Measurements from ENCODE around the gene ZP4.

Gene ZP4, protein sequence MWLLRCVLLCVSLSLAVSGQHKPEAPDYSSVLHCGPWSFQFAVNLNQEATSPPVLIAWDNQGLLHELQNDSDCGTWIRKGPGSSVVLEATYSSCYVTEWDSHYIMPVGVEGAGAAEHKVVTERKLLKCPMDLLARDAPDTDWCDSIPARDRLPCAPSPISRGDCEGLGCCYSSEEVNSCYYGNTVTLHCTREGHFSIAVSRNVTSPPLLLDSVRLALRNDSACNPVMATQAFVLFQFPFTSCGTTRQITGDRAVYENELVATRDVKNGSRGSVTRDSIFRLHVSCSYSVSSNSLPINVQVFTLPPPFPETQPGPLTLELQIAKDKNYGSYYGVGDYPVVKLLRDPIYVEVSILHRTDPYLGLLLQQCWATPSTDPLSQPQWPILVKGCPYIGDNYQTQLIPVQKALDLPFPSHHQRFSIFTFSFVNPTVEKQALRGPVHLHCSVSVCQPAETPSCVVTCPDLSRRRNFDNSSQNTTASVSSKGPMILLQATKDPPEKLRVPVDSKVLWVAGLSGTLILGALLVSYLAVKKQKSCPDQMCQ

DNA sequence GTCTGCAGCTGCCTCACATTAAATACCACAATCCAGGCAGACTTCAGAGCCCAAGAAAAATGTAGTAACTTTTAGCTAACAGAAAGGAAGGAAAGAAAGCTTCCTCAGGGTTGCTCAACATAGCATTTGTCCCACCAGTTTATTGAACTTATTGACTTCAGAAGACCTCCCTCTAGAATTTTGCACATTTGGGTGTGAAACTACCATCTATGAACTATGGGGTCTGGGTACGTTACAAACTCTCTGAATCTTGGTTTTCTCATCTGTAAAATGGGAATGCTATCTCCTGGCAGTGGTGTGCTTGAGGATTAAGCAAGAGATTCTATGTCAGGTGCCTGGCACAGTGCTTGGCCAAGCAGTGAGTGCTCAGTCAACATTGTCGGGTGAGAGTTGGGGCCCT lies at the start of gene ZP4:
ZP4 (minus strand) TSS at position 101 of the 400 bp plus-strand sequence. CDS start 287 bp downstream, outside the sequence.
- no peak within 1 kb of the TSS for H3K4me3 ChIP-seq (ENCODE audit: low read length in 2 of 2)
- no peaks in the 10 kb centered on the region for H3K27me3 ChIP-seq (ENCODE audit: control insufficient read depth in 1 of 2, insufficient read depth in 2 of 2, low read length in 2 of 2)
- H3K36me3 ChIP-seq (ENCODE audit: control insufficient read depth in 2 of 2, insufficient read depth in 2 of 2, low read length in 2 of 2) = no peaks in the 10 kb centered on the region
- H3K9me3 ChIP-seq (ENCODE audit: control insufficient read depth in 2 of 2, low read length in 2 of 2) = peaks cover 0 to 5% of the 10 kb centered on the region in 2 donors
- H3K9ac ChIP-seq (ENCODE audit: low read length in 2 of 2) = no peak within 1 kb of the TSS
- H3K4me1 ChIP-seq (ENCODE audit: control insufficient read depth, insufficient read depth, low read length) = no peaks in the 10 kb centered on the region
- no peak within 1 kb of the TSS for H3K27ac ChIP-seq (ENCODE audit: low read length)

DNA sequence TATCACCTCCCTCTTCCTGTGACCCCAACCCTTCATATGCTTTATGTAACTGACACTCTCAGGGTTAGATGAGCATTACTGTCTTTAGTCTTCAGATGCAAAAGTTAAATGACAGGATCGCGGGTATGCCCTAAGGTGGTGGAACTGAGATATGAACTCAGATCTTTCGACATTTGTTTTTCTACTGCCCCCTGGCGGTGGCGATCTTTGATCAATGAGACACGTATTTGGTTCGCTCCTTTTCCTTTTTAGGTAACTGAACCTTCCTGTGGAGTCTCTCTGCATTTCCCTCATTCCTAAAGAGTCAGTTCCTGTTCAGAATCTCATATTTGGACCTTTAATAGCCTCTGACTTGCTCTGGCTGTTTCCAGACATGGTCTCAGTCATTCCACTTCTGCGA lies 47.8 kb upstream of the ZP4 start:
- Histone ChIP-seq H3K9ac (ENCODE audit: low read length in 2 of 2) (no peak overlapping the region), H3K4me1 (ENCODE audit: control insufficient read depth, insufficient read depth, low read length) (no peaks in the 10 kb centered on the region), H3K27ac (ENCODE audit: low read length) (no peak overlapping the region)

DNA sequence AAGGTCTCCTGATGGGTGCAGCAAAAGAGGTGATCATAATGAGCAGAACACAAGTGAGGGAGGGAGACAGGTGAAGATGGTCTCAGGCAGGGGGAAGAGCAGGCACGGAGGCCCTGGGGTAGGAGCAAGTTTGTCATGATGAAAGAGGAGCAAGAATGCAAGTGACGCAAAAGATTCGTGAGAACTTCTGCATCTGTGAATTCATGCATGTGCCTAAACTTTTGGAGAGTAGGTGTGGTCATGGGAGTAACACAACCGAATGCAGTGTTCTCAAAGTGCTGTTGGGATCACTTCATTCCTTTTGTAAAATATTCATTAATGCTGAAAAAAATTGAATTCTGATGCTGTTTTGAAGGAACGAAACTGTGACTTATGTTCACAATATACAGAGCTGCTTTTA lies 47.3 kb upstream of the ZP4 start:
- Histone ChIP-seq H3K9ac (ENCODE audit: low read length in 2 of 2) (no peak overlapping the region), H3K27ac (ENCODE audit: low read length) (no peak overlapping the region), H3K4me3 (ENCODE audit: low read length in 2 of 2) (no peak overlapping the region), H3K36me3 (ENCODE audit: control insufficient read depth in 2 of 2, insufficient read depth in 2 of 2, low read length in 2 of 2) (no peaks in the 10 kb centered on the region), H3K27me3 (ENCODE audit: control insufficient read depth in 1 of 2, insufficient read depth in 2 of 2, low read length in 2 of 2) (no peaks in the 10 kb centered on the region), H3K9me3 (ENCODE audit: control insufficient read depth in 2 of 2, low read length in 2 of 2) (no peaks in the 10 kb centered on the region), H3K4me1 (ENCODE audit: control insufficient read depth, insufficient read depth, low read length) (no peaks in the 10 kb centered on the region)

More for the DNA sequence above, 47.8 kb upstream of the ZP4 start:
- Histone ChIP-seq H3K4me3 (ENCODE audit: low read length in 2 of 2) (no peak overlapping the region), H3K36me3 (ENCODE audit: control insufficient read depth in 2 of 2, insufficient read depth in 2 of 2, low read length in 2 of 2) (no peaks in the 10 kb centered on the region), H3K27me3 (ENCODE audit: control insufficient read depth in 1 of 2, insufficient read depth in 2 of 2, low read length in 2 of 2) (no peaks in the 10 kb centered on the region), H3K9me3 (ENCODE audit: control insufficient read depth in 2 of 2, low read length in 2 of 2) (no peaks in the 10 kb centered on the region)

DNA sequence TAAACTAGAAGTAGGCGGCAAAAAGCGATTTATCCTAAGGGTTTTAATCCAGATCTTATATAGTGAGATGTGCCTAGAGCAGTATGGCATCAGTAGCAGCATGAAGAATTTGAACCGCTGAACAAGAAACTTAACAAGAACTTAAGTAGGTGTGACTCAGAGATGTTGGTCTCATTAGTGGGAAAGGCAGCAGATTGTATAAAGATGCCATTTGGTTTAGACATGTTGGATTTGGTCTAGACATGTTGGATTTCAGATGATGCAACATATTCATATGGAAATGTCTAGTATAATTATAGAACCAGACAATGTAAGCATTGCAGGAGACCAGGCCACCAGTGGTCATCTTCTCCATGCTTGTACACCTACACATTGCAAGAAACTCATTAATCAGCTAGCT lies 42.1 kb upstream of the ZP4 start:
- H3K4me3 ChIP-seq (ENCODE audit: low read length in 2 of 2) = no peak overlapping the region
- H3K27me3 ChIP-seq (ENCODE audit: control insufficient read depth in 1 of 2, insufficient read depth in 2 of 2, low read length in 2 of 2) = no peaks in the 10 kb centered on the region
- H3K27ac ChIP-seq (ENCODE audit: low read length) = no peak overlapping the region
- no peak overlapping the region for H3K9ac ChIP-seq (ENCODE audit: low read length in 2 of 2)
- H3K36me3 ChIP-seq (ENCODE audit: control insufficient read depth in 2 of 2, insufficient read depth in 2 of 2, low read length in 2 of 2) = no peaks in the 10 kb centered on the region
- H3K4me1 ChIP-seq (ENCODE audit: control insufficient read depth, insufficient read depth, low read length) = no peaks in the 10 kb centered on the region
- no peaks in the 10 kb centered on the region for H3K9me3 ChIP-seq (ENCODE audit: control insufficient read depth in 2 of 2, low read length in 2 of 2)

DNA sequence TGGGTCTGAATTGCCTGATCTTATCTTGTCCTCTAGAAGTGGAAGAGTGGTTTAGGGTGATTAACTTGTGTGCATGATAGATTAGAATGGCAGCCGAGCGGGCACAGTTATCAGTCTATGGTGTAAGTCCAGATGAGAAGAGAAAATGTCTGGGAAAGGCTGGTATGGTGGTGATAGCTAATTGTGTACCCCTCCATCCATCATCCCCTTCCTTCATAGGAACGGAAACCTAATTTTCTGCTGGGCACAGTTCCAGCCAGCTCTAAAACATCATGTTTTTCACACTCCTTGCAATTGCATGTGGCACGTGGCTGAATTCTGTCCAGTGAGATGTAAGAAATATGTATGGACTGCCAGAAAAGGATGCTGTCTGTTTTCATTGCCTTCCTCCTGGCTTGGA lies 40.9 kb upstream of the ZP4 start:
- no peak overlapping the region for H3K27ac ChIP-seq (ENCODE audit: low read length)

DNA sequence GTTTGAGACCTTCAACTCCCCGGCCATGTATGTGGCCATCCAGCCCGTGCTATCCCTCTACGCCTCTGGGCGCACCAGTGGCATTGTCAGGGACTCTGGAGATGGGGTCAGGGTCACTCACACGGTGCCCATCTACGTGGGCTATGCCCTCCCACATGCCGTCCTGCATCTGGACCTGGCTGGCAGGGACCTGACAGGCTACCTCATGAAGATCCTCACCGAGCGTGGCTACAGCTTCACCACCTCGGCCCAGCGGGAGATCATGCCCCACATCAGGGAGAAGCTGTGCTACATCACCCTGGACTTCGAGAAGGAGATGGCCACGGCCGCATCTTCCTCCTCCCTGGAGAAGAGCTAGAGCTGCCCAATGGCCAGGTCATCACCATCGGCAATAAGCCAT lies 36.5 kb upstream of the ZP4 start:
- Histone ChIP-seq H3K4me1 (ENCODE audit: control insufficient read depth, insufficient read depth, low read length) (no peaks in the 10 kb centered on the region), H3K9ac (ENCODE audit: low read length in 2 of 2) (no peak overlapping the region), H3K27me3 (ENCODE audit: control insufficient read depth in 1 of 2, insufficient read depth in 2 of 2, low read length in 2 of 2) (no peaks in the 10 kb centered on the region), H3K9me3 (ENCODE audit: control insufficient read depth in 2 of 2, low read length in 2 of 2) (peaks cover 0 to 2% of the 10 kb centered on the region in 2 donors), H3K36me3 (ENCODE audit: control insufficient read depth in 2 of 2, insufficient read depth in 2 of 2, low read length in 2 of 2) (no peaks in the 10 kb centered on the region), H3K27ac (ENCODE audit: low read length) (no peak overlapping the region), H3K4me3 (ENCODE audit: low read length in 2 of 2) (no peak overlapping the region)

More for the DNA sequence above, 40.9 kb upstream of the ZP4 start:
- Histone ChIP-seq H3K27me3 (ENCODE audit: control insufficient read depth in 1 of 2, insufficient read depth in 2 of 2, low read length in 2 of 2) (no peaks in the 10 kb centered on the region), H3K9ac (ENCODE audit: low read length in 2 of 2) (no peak overlapping the region), H3K9me3 (ENCODE audit: control insufficient read depth in 2 of 2, low read length in 2 of 2) (peaks cover 0 to 2% of the 10 kb centered on the region in 2 donors), H3K4me3 (ENCODE audit: low read length in 2 of 2) (no peak overlapping the region), H3K4me1 (ENCODE audit: control insufficient read depth, insufficient read depth, low read length) (no peaks in the 10 kb centered on the region), H3K36me3 (ENCODE audit: control insufficient read depth in 2 of 2, insufficient read depth in 2 of 2, low read length in 2 of 2) (no peaks in the 10 kb centered on the region)

DNA sequence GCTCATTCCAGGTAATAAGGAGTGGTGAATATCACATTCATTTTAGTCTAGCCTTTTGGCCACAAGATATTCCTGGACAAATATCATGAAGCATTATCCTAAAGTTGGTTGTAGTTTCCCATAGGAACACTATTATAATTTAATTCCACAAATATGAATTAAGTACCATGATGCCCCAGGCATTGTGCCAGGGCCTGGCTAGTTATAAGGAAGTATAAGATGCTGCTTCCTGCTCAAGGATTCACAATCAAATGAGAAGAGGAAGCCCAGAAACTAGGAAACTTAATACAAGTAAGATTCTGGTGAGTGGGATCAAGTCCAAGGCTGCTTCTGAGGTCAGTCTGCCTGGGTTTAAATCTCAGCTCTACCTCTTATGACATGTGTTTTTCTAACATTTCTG lies 30.6 kb upstream of the ZP4 start:
- Histone ChIP-seq H3K4me1 (ENCODE audit: control insufficient read depth, insufficient read depth, low read length) (no peaks in the 10 kb centered on the region), H3K4me3 (ENCODE audit: low read length in 2 of 2) (no peak overlapping the region), H3K27me3 (ENCODE audit: control insufficient read depth in 1 of 2, insufficient read depth in 2 of 2, low read length in 2 of 2) (no peaks in the 10 kb centered on the region), H3K9ac (ENCODE audit: low read length in 2 of 2) (no peak overlapping the region), H3K27ac (ENCODE audit: low read length) (no peak overlapping the region), H3K36me3 (ENCODE audit: control insufficient read depth in 2 of 2, insufficient read depth in 2 of 2, low read length in 2 of 2) (no peaks in the 10 kb centered on the region), H3K9me3 (ENCODE audit: control insufficient read depth in 2 of 2, low read length in 2 of 2) (no peaks in the 10 kb centered on the region)

DNA sequence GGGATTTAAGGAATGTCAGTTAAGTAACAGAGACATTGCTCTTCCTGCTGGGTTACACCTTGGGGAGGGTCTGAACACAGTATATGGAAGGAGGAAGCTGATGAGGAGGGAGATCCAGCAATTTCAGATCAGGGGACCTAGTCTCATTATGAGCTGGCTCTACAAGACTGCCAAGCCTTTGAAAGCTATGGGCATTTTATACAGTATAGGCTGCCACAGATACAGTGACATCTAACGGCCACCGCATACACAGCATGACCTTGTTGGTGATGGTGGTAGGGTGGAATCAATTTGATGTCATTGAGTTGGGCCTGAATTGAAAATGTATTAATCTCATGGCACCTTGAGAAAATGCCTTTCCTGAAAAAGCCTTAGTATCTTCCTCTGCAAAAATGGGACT lies 22.6 kb upstream of the ZP4 start:
- H3K27ac ChIP-seq (ENCODE audit: low read length) = no peak overlapping the region
- H3K27me3 ChIP-seq (ENCODE audit: control insufficient read depth in 1 of 2, insufficient read depth in 2 of 2, low read length in 2 of 2) = no peaks in the 10 kb centered on the region
- no peaks in the 10 kb centered on the region for H3K4me1 ChIP-seq (ENCODE audit: control insufficient read depth, insufficient read depth, low read length)
- H3K9me3 ChIP-seq (ENCODE audit: control insufficient read depth in 2 of 2, low read length in 2 of 2) = peaks cover 0 to 3% of the 10 kb centered on the region in 2 donors
- no peaks in the 10 kb centered on the region for H3K36me3 ChIP-seq (ENCODE audit: control insufficient read depth in 2 of 2, insufficient read depth in 2 of 2, low read length in 2 of 2)
- H3K4me3 ChIP-seq (ENCODE audit: low read length in 2 of 2) = no peak overlapping the region
- no peak overlapping the region for H3K9ac ChIP-seq (ENCODE audit: low read length in 2 of 2)

DNA sequence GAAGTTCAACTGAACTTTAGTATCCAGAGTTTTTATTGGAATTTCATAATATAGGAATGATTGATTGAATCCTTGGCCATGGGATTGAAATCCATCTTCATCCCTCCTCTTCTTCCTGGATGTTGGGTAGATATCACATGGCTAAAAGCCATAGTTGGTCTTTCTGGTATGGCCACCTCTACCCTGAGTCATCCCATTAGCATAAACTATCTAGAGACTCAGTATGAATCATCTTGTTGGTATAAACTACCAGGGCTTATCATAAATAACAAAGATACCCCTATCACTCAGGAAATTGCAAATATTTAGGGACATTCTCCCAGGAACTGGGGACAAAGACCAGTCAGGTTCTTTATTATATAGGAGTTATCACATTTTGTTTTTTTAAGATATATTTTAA lies 21.2 kb upstream of the ZP4 start:
- H3K4me3 ChIP-seq (ENCODE audit: low read length in 2 of 2) = no peak overlapping the region
- no peaks in the 10 kb centered on the region for H3K27me3 ChIP-seq (ENCODE audit: control insufficient read depth in 1 of 2, insufficient read depth in 2 of 2, low read length in 2 of 2)
- H3K9me3 ChIP-seq (ENCODE audit: control insufficient read depth in 2 of 2, low read length in 2 of 2) = peaks cover 0 to 3% of the 10 kb centered on the region in 2 donors
- H3K27ac ChIP-seq (ENCODE audit: low read length) = no peak overlapping the region
- no peak overlapping the region for H3K9ac ChIP-seq (ENCODE audit: low read length in 2 of 2)
- H3K4me1 ChIP-seq (ENCODE audit: control insufficient read depth, insufficient read depth, low read length) = no peaks in the 10 kb centered on the region
- no peaks in the 10 kb centered on the region for H3K36me3 ChIP-seq (ENCODE audit: control insufficient read depth in 2 of 2, insufficient read depth in 2 of 2, low read length in 2 of 2)

DNA sequence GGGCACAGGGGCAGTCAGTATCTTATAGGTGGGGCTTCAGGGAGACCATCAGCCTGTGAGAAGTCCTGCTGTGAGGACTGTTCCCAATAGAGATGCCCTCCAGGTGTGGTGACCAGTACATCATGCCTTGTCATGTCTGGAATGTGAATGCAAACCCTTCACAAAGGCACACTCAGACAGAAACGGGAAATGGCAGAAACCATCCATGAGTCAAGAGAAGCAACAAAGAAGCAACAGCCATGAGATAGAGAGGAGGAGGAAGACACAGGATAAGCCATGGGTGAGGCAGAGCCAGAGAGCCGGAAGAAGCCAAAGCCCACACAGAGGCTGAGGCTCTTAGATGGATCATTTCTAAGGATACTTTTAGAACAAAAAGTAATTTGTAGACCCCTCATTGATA lies 20.1 kb upstream of the ZP4 start:
- H3K4me3 ChIP-seq (ENCODE audit: low read length in 2 of 2) = no peak overlapping the region
- peaks cover 0 to 3% of the 10 kb centered on the region in 2 donors for H3K9me3 ChIP-seq (ENCODE audit: control insufficient read depth in 2 of 2, low read length in 2 of 2)
- H3K27ac ChIP-seq (ENCODE audit: low read length) = no peak overlapping the region
- H3K36me3 ChIP-seq (ENCODE audit: control insufficient read depth in 2 of 2, insufficient read depth in 2 of 2, low read length in 2 of 2) = no peaks in the 10 kb centered on the region
- no peaks in the 10 kb centered on the region for H3K4me1 ChIP-seq (ENCODE audit: control insufficient read depth, insufficient read depth, low read length)
- H3K9ac ChIP-seq (ENCODE audit: low read length in 2 of 2) = no peak overlapping the region
- H3K27me3 ChIP-seq (ENCODE audit: control insufficient read depth in 1 of 2, insufficient read depth in 2 of 2, low read length in 2 of 2) = no peaks in the 10 kb centered on the region

DNA sequence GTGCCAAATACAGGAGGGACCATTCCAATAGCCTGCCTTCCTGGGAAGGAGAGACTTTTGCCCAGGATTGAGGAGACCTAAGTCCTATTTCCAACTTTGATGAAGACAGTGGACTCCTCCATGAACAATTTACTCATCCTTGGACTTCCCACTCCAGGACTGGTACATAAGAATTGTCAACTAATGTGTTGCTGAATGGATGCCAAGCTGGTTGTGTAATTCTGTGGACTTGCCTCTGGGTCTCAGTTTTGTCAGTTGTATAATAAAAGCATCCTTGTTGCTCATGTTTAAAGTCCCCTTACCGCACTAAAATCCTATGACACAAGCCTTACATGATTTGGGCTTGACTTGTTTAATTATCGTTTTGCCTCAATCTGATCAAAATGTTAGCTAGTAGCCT lies 13.2 kb upstream of the ZP4 start:
- no peaks in the 10 kb centered on the region for H3K27me3 ChIP-seq (ENCODE audit: control insufficient read depth in 1 of 2, insufficient read depth in 2 of 2, low read length in 2 of 2)
- H3K36me3 ChIP-seq (ENCODE audit: control insufficient read depth in 2 of 2, insufficient read depth in 2 of 2, low read length in 2 of 2) = no peaks in the 10 kb centered on the region
- H3K9me3 ChIP-seq (ENCODE audit: control insufficient read depth in 2 of 2, low read length in 2 of 2) = no peaks in the 10 kb centered on the region
- H3K4me3 ChIP-seq (ENCODE audit: low read length in 2 of 2) = no peak overlapping the region
- H3K27ac ChIP-seq (ENCODE audit: low read length) = no peak overlapping the region
- no peaks in the 10 kb centered on the region for H3K4me1 ChIP-seq (ENCODE audit: control insufficient read depth, insufficient read depth, low read length)
- H3K9ac ChIP-seq (ENCODE audit: low read length in 2 of 2) = no peak overlapping the region
